HG03432 (cell line): ENCODE measurements around the gene FAM209A.
A peak's percentile ranks its signal among the peaks of the same experiment; 100 is the strongest.
"Not testable (repeated sequence)": the region's sequence is repeated elsewhere in the genome, so short reads cannot be mapped to it uniquely, and the experiment has no call there.

ENCODE experiments used
- ATAC-seq: cut with Tn5 transposase; IDR thresholded peaks from one replicate; pipeline ENCODE4 v1.9.1; 2021; ENCODE audit warnings: mild to moderate bottlenecking, moderate library complexity; ENCODE audit not compliant: unreplicated experiment

FAM209A gene

DNA sequence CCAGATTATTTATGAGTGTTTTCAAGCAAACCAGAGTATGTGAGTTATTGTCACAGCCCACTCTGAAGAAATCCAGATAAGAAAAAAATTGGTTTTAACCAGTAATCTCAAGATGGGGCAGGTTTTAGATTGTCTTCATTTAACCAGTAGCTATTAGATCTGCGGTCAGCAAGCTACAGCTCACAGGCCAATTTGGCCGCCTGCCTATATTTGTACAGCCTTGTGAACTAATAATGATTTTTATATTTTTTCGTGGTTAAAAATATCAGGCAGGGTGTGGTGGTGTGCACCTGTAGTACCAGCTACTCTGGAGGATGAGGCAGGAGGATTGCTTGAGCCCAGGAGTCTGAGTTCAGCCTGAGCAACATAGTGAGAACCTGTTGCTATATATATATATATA lies 13.5 kb downstream of the FAM209A start:
- no peak for ATAC-seq

DNA sequence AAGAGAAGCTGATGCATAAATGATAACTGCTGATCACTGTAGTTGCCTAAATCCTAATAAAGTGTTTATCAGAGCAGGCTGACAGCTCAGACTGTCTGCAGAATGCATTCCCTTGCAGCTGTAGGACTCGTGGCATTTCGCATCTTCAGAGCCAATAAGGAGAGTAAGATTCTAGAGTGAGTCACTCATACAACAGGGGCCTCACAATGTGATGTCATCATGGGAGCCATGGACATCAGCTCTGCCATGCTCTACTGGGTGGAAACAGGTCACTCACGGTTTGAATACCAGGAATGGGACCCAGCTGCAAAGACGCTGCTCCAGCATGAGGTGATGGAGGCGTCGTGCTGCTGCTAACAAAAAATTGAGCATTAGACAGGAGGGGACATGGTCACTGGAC lies 15.9 kb downstream of the FAM209A start:
- no peak for ATAC-seq

DNA sequence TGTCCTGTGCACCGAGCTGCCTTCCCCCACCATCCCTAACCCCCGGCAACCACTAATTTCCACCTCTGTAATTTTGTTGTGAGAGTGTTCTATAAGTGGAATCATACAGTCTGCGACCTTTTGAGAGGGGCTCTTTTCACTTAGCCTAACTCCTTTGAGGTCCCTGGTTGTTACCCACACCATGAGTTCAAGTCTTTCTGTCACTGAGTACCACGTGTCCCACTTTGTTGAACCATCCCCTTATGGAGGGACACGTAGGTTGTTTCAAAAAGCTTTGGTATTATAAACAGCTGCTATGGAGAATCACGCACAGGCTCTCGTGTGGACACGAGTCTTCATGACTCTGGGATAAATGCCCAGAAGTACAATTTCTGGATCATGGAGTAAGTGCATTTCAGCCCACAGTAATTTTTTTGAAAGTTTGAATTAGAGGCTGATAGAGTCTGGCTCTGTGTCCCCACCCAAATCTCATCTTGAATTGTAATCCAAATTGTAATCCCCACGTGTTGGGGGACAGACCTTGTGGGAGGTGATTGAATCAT lies 18.0 kb downstream of the FAM209A start:
- no peak for ATAC-seq

GRCh38 chr20:56551571-56551970 lies 27.0 kb downstream of the FAM209A start:
- no peak for ATAC-seq

- ATAC-seq, result peak; percentile 37
Measured at GRCh38 chr20:56552911-56553629, 28.5 kb downstream of the FAM209A start.

DNA sequence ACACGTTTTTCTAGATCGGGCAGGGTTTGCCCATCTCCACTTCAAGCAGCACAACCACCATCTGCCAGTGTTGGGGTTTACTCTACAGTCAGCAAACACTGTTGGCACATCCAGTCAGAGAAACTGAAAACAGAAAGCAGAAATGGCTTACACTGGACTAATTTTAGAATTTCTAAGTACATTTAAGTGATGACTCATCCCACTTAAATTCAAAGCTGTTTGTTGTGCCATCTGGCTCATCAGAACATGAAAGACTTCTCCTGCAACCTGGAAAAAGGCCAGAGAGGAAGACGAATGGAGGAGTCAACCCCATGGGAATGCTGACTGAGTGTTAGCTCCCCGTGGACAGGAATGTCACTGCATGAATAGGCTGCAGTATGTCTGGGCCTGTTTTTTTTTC lies 30.3 kb downstream of the FAM209A start:
- ATAC-seq, result peak; percentile 92

GRCh38 chr20:56558968-56559367 lies 34.4 kb downstream of the FAM209A start:
- ATAC-seq, result no peak

DNA sequence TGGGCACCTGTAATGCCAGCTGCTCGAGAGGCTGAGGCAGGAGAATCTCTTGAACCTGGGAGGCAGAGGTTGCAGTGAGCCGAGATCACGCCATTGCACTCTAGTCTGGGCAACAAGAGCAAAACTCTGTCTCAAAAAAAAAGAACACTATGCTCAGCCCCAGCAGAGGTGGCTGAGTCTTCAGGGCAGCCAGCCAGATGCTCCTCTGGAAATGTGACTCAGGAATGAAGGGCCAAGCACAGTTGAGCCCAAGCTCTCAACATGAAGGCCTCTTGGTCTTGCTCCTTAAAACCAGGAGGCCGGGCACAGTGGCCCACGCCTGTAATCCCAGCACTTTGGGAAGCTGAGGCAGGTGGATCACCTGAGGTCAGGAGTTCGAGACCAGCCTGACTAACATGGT lies 40.0 kb downstream of the FAM209A start:
- ATAC-seq, result not testable (repeated sequence)

DNA sequence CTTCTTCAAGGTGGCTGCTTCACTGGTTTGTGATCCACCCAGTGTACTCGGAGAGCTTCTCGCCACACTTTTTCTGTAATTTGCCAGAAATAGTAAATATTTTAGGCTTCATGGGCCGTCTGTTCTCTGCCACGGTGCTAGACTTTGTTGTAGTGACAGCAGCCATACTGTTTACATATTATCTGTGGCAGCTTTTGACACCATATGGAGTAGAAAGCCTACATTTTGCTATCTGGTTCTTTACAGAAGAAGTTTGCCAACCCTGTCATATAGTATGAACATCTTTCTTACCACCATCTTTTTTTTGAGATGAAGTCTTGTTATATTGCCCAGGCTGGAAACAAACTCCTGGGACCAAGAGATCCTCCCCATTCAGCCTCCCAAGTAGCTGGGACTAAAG lies 41.0 kb downstream of the FAM209A start:
- ATAC-seq, result no peak

DNA sequence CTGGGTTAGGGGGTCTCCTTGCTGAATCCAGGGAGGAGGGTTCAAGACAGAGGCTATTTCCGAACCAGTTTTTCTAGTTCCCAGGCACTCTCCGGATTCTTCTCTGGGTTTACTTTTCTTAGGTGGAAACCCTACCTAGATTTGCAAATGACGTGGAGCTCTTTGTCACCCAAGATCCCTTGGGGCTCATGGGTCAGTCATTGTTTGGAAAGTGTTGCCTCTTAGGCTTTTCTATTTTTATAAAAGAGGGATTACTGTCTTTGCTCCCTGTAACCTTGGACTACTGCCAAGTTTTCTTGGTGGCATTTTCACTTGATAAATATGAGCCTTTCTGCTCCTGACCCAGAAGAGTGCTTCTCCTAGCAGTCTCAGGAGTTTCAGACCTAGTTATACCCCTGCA lies 42.1 kb downstream of the FAM209A start:
- ATAC-seq, result no peak

- ATAC-seq, result no peak
Measured at GRCh38 chr20:56570832-56571231, 46.3 kb downstream of the FAM209A start.

GRCh38 chr20:56572172-56572571 lies 47.6 kb downstream of the FAM209A start:
- no peak for ATAC-seq

GRCh38 chr20:56573986-56574385 lies 49.4 kb downstream of the FAM209A start:
- no peak for ATAC-seq

GRCh38 chr20:56574531-56575142 lies 50.1 kb downstream of the FAM209A start:
- ATAC-seq, result no peak

GRCh38 chr20:56575157-56575556 lies 50.6 kb downstream of the FAM209A start:
- ATAC-seq, result no peak
